Nephron progenitor cell (in vitro differentiated cells): ENCODE results near the gene USP10.

Source experiments
- DNase-seq: peaks from one replicate; pipeline ENCODE4 v3.0.0; 2021
- H3K27ac Mint-ChIP-seq: 2 replicates; pipeline ENCODE4 v1.8.0; 2021; ENCODE audit warnings: mild to moderate bottlenecking, moderate library complexity, mixed read lengths
- H3K27me3 Mint-ChIP-seq: 2 replicates; pipeline ENCODE4 v1.8.0; 2021; ENCODE audit warnings: mild to moderate bottlenecking, low read depth, mixed read lengths; ENCODE audit not compliant: poor library complexity
- H3K36me3 Mint-ChIP-seq: 2 replicates; pipeline ENCODE4 v1.8.0; 2021; ENCODE audit warnings: low read depth, mixed read lengths
- H3K4me1 Mint-ChIP-seq: 2 replicates; pipeline ENCODE4 v1.8.0; 2021; ENCODE audit warnings: mixed read lengths
- H3K4me3 Mint-ChIP-seq: 2 replicates; pipeline ENCODE4 v1.8.0; 2021; ENCODE audit warnings: mild to moderate bottlenecking, moderate library complexity, mixed read lengths
- H3K9me3 Mint-ChIP-seq: 2 replicates; pipeline ENCODE4 v1.8.0; 2021; ENCODE audit warnings: mild to moderate bottlenecking, moderate library complexity, mixed read lengths
- TF ChIP-seq, protein P1 (sequence below): fragments of 200-600 bp; sonication (generic); IDR thresholded peaks from 2 replicates; pipeline ENCODE4 v1.5.0; 2021; ENCODE audit warnings: antibody characterized with exemption

The USP10 gene

DNA sequence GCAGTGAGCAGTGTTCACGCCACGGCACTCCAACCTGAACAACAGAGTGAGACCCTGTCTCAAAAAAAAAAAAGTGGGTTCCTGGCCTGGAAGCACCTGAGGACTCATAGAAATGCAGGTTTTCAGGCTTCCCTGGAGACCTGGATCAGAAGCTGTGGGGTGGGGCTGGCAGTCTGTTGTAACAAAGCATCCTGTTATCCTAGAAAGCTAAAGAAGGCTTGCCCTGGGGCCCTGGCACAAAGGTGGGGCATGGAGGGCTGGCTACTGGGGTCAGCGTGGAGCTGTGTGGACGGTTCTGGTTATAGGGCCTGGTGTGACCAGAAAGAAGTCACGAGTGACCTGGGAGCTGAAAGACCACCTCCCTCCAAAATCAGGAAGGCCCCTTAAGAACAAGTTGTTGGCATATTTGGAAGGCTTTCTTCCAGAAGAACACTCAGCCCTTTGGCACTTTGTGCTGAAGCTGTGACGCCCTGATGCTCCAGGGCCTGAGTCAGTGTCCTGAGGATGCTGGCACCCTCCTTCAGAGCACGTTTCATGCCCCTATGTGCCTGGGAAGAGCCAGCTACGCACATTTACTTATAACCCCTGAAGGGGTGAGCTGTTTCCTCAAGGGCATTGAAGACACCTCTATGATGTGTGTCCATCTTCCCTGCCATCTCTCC is 126.2 kb downstream of the USP10 start:
- TF ChIP-seq, protein P1, sequence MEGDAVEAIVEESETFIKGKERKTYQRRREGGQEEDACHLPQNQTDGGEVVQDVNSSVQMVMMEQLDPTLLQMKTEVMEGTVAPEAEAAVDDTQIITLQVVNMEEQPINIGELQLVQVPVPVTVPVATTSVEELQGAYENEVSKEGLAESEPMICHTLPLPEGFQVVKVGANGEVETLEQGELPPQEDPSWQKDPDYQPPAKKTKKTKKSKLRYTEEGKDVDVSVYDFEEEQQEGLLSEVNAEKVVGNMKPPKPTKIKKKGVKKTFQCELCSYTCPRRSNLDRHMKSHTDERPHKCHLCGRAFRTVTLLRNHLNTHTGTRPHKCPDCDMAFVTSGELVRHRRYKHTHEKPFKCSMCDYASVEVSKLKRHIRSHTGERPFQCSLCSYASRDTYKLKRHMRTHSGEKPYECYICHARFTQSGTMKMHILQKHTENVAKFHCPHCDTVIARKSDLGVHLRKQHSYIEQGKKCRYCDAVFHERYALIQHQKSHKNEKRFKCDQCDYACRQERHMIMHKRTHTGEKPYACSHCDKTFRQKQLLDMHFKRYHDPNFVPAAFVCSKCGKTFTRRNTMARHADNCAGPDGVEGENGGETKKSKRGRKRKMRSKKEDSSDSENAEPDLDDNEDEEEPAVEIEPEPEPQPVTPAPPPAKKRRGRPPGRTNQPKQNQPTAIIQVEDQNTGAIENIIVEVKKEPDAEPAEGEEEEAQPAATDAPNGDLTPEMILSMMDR, result no peak
- no peaks in the 10 kb centered on the region for H3K9me3 Mint-ChIP-seq
- no peak for DNase-seq
- H3K27ac Mint-ChIP-seq, result no peak overlapping the region
- H3K4me3 Mint-ChIP-seq, result no peak overlapping the region
- peaks cover 31% of the 10 kb centered on the region for H3K4me1 Mint-ChIP-seq
- peaks cover 59% of the 10 kb centered on the region for H3K27me3 Mint-ChIP-seq
- H3K36me3 Mint-ChIP-seq, result no peaks in the 10 kb centered on the region

DNA sequence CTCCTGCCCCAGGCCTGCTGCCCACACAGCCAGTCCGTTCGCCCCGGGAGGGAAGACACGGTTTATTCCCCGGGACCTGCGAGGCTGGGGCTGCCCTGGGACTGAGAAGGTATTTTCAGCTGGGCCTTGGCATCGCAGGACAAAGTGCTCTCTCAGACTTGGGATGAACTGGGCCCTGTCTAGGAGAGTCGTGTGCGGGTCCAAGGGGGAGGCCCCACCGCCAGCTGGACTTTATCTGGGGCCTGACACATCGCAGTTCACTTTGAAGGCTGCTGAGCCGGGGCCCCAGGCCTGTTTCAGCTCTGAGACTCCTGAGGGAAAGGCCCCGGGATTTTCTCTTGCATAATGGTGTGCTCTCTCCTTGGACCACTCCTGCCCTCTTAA is 126.8 kb downstream of the USP10 start:
- no peak overlapping the region for H3K4me3 Mint-ChIP-seq
- no peak overlapping the region for H3K27ac Mint-ChIP-seq
- DNase-seq, result no peak
- TF ChIP-seq, protein P1, result no peak
- H3K27me3 Mint-ChIP-seq, result peaks cover 54% of the 10 kb centered on the region
- H3K9me3 Mint-ChIP-seq, result no peaks in the 10 kb centered on the region
- peaks cover 30% of the 10 kb centered on the region for H3K4me1 Mint-ChIP-seq
- no peaks in the 10 kb centered on the region for H3K36me3 Mint-ChIP-seq

DNA sequence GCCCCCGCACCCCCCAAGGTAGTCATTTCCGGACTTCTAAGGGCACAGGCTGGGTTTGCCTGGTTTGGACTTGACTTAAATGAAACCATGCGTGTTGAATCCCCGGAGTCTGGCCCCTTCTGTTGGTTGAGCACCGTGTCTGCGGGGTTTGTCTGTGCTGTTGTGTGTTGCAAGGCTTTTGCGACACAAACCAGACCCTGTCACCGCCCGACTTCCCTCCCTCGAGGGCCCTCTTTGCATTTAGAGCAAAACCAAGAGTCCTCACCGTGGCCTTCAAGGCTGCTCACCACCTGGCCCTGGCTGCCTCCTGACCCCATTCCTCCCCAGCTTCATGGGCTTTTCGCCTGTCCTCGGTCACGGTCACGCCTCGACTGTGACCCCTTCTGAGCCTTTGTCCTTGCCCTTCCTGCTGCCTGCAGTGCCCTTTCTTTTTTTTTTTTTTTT is 127.4 kb downstream of the USP10 start:
- Mint-ChIP-seq H3K4me1 (peaks cover 29% of the 10 kb centered on the region), H3K4me3 (no peak overlapping the region), H3K27me3 (peaks cover 52% of the 10 kb centered on the region), H3K36me3 (no peaks in the 10 kb centered on the region), H3K9me3 (no peaks in the 10 kb centered on the region), H3K27ac (no peak overlapping the region)
- DNase-seq, result no peak
- TF ChIP-seq, protein P1, result no peak

DNA sequence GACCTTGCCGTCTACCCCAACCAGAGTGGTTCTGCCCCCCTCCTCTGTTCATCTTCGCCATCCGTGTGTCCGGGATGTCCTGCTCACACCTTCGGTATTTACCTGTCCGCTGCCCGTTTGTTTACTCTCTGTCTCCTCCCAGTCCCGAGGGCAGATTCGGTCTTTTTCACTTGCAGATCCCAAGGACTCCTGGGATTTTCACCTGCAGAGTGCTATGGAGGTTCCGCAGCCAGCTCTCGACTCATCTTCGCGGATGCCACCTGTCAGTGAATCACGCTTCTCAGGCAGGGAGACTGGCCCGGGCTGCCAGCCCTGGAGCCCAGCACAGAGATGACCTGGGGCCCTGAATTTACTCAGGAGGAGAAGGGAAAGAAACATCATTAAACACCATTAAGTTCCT is 128.1 kb downstream of the USP10 start:
- TF ChIP-seq, protein P1, result no peak
- no peak for DNase-seq
- Mint-ChIP-seq H3K4me3 (no peak overlapping the region), H3K27ac (no peak overlapping the region), H3K4me1 (peaks cover 26% of the 10 kb centered on the region), H3K36me3 (no peaks in the 10 kb centered on the region), H3K27me3 (peaks cover 49% of the 10 kb centered on the region), H3K9me3 (no peaks in the 10 kb centered on the region)

DNA sequence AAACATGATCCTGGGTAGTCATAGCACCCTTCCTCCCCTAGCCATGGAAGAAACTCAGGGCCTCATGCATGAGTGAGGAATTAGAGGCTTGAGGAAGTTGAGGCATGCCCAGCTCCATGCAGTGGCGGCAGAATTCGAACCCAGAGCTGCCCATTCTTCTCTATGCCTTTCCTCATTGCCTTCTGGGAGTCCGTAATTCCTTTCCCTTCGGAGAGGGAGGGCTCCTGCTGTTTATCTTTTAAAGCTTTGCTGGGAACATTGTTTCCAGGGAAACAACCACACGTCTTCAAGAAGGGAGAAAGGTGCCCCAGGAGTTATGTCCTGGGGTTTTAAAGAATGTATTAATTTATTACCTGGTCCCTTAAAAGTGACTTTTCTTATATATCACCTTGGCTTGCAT is 128.5 kb downstream of the USP10 start:
- H3K4me1 Mint-ChIP-seq, result peaks cover 26% of the 10 kb centered on the region
- TF ChIP-seq, protein P1, result no peak
- no peaks in the 10 kb centered on the region for H3K9me3 Mint-ChIP-seq
- no peaks in the 10 kb centered on the region for H3K36me3 Mint-ChIP-seq
- no peak for DNase-seq
- no peak overlapping the region for H3K4me3 Mint-ChIP-seq
- H3K27me3 Mint-ChIP-seq, result peaks cover 49% of the 10 kb centered on the region
- no peak overlapping the region for H3K27ac Mint-ChIP-seq
